Keratinocyte (primary cell): ENCODE data around the gene POLA1. TPM values are rescaled to one million over a fixed set of nuclear protein-coding genes. Genes with fewer than 3 reads are reported as not detected.

Experiments
- DNase-seq: peaks from one replicate; pipeline ENCODE4 v3.0.0-alpha.2; 2011; ENCODE audit warnings: low read depth, missing footprints, low spot score
- FAIRE-seq: peaks from 2 replicates; lab custom pipeline; 2011; peaks lifted over from hg19 to GRCh38; lab: Jason Lieb, UNC
- H2AFZ ChIP-seq: 2 replicates; pipeline ENCODE4 v1.6.0; 2012; ENCODE audit warnings: low read length, control low read depth, inconsistent platforms; ENCODE audit not compliant: control insufficient read depth
- H3K27ac ChIP-seq: 2 replicates; pipeline ENCODE4 v1.5.1; 2011; ENCODE audit warnings: low read length; ENCODE audit not compliant: control insufficient read depth, insufficient read depth
- H3K27me3 ChIP-seq: 3 replicates; pipeline ENCODE4 v1.6.0; 2011; ENCODE audit warnings: low read length; ENCODE audit not compliant: control insufficient read depth, insufficient read depth; ENCODE audit errors: extremely low read depth
- H3K36me3 ChIP-seq, 2 experiments: 2 replicates in 1 of 2; 3 replicates in 1 of 2; pipeline ENCODE4 v1.5.1; 2011; ENCODE audit warnings: low read length in 2 of 2, mild to moderate bottlenecking in 1 of 2; ENCODE audit not compliant: control insufficient read depth in 2 of 2, insufficient read depth in 2 of 2; ENCODE audit errors: extremely low read depth in 1 of 2
- H3K4me1 ChIP-seq: 3 replicates; pipeline ENCODE4 v1.5.1; 2011; ENCODE audit warnings: low read length; ENCODE audit not compliant: control insufficient read depth, insufficient read depth; ENCODE audit errors: extremely low read depth
- H3K4me2 ChIP-seq: 3 replicates; pipeline ENCODE4 v1.6.0; 2011; ENCODE audit warnings: low read depth, low read length; ENCODE audit not compliant: control insufficient read depth, insufficient read depth; ENCODE audit errors: extremely low read depth
- H3K4me3 ChIP-seq, 3 experiments: fragments of 200-600 bp in 1 of 3; sonication (generic) in 1 of 3; 2 replicates in 2 of 3; 3 replicates in 1 of 3; pipeline ENCODE4 v1.5.1; 2011 to 2016; ENCODE audit warnings: low read length in 3 of 3, mild to moderate bottlenecking in 3 of 3, control low read depth in 2 of 3, inconsistent platforms in 1 of 3, low read depth in 1 of 3, mixed read lengths in 1 of 3, mixed run types in 1 of 3, moderate library complexity in 1 of 3; ENCODE audit not compliant: control insufficient read depth in 2 of 3, insufficient read depth in 2 of 3; ENCODE audit errors: extremely low read depth in 1 of 3
- H3K79me2 ChIP-seq: 2 replicates; pipeline ENCODE4 v1.6.0; 2012; ENCODE audit warnings: low read length; ENCODE audit not compliant: control insufficient read depth, insufficient read depth
- H3K9ac ChIP-seq: 3 replicates; pipeline ENCODE4 v1.6.0; 2011; ENCODE audit warnings: low read length; ENCODE audit not compliant: control insufficient read depth, insufficient read depth; ENCODE audit errors: extremely low read depth
- H3K9me1 ChIP-seq: 3 replicates; pipeline ENCODE4 v1.6.0; 2011; ENCODE audit warnings: low read length; ENCODE audit not compliant: control insufficient read depth, insufficient read depth; ENCODE audit errors: extremely low read depth
- H3K9me3 ChIP-seq: 2 replicates; pipeline ENCODE4 v1.5.1; 2012; ENCODE audit warnings: low read depth, low read length; ENCODE audit not compliant: control insufficient read depth
- H4K20me1 ChIP-seq: 3 replicates; pipeline ENCODE4 v1.6.0; 2011; ENCODE audit warnings: low read length; ENCODE audit not compliant: control insufficient read depth, insufficient read depth; ENCODE audit errors: extremely low read depth
- CTCF ChIP-seq, 3 experiments: IDR thresholded peaks in 1 of 3; conservative IDR thresholded peaks in 1 of 3; optimal IDR thresholded peaks in 1 of 3; 2 replicates in 2 of 3; 3 replicates in 1 of 3; pipeline versions ENCODE3 to v1.5.1; 2011; ENCODE audit warnings: low read length in 3 of 3, mild to moderate bottlenecking in 3 of 3, moderate library complexity in 2 of 3, control low read depth in 1 of 3, inconsistent platforms in 1 of 3; ENCODE audit not compliant: insufficient read depth in 2 of 3; ENCODE audit errors: extremely low read depth in 1 of 3
- EZH2 ChIP-seq: IDR thresholded peaks from one replicate; pipeline ENCODE4 v1.6.1; 2012; ENCODE audit warnings: inconsistent platforms, mild to moderate bottlenecking, low read length, moderate library complexity
- dilution Hi-C: fragments of 300-500 bp; cut with MboI; formaldehyde crosslinking; loops from one replicate; pipeline ENCODE4 v1.7.0; 2020; ENCODE audit warnings: low sequenced_read_pairs; ENCODE audit not compliant: extremely low pct_ligation_motif_present
- polyA plus RNA-seq, 5 experiments: library from polyadenylated mRNA; depleted of rRNA in 3 of 5; stranded (reverse) in 3 of 5; stranded (forward) in 1 of 5; unstranded in 1 of 5; fragments of >200 nt; gene quantifications; 1 replicate in 1 of 5; 2 replicates in 3 of 5; 3 replicates in 1 of 5; pipeline versions ENCODE4 v1.2.1 to v1.2.3, GENCODE V29; 2011 to 2012; ENCODE audit warnings: missing spikeins in 2 of 5, low read depth in 1 of 5, low replicate concordance in 1 of 5

The POLA1 gene
- polyA plus RNA-seq, 1 donor (not counting 4 experiments of a cell fraction or from before 2014, with no cell fraction given) = 3.9 TPM

DNA sequence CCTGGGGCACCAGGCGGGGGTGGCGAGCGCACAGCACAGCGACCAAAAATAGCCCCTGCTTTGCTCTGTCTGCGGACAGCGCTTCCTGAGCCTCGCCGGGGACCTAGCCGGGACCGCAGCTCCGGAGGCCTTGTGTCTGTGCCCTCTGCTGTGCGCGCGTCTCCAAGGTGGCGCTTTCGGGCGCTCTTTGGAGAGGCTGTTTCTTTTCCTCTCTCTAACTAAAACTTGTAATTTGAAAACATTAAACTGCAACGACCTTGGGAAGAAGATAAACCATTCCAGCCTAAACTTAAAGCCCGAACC lies 318.7 kb downstream of the POLA1 start:
- H3K27me3 ChIP-seq = peaks cover 92% of the 10 kb centered on the region
- no peak overlapping the region for H2AFZ ChIP-seq
- FAIRE-seq = no peak
- H3K27ac ChIP-seq = no peak overlapping the region
- no peaks in the 10 kb centered on the region for H3K4me1 ChIP-seq
- H4K20me1 ChIP-seq = no peaks in the 10 kb centered on the region
- no peaks in the 10 kb centered on the region for H3K9me1 ChIP-seq
- H3K79me2 ChIP-seq = no peaks in the 10 kb centered on the region
- no peaks in the 10 kb centered on the region for H3K36me3 ChIP-seq
- TF ChIP-seq CTCF (optimal IDR thresholded peaks at IDR 0.05 in 1 of 3, IDR thresholded peaks at IDR 0.05 in 1 of 3, conservative IDR thresholded peaks at IDR 0.05 in 1 of 3; ENCODE audit: extremely low read depth in 1 of 3, insufficient read depth in 2 of 3, low read length in 3 of 3) (no peak), EZH2 (no peak)
- H3K4me3 ChIP-seq = no peak overlapping the region
- H3K9me3 ChIP-seq = no peaks in the 10 kb centered on the region
- dilution Hi-C loops = no loop called here
- H3K4me2 ChIP-seq = no peak overlapping the region
- H3K9ac ChIP-seq = no peak overlapping the region
- no peak for DNase-seq

- no peaks in the 10 kb centered on the region for H3K9me1 ChIP-seq
- H3K9ac ChIP-seq = no peak overlapping the region
- DNase-seq = no peak
- no peak overlapping the region for H3K27ac ChIP-seq
- no peak for FAIRE-seq
- peak; percentile 57 for TF ChIP-seq EZH2
- TF ChIP-seq CTCF (optimal IDR thresholded peaks at IDR 0.05 in 1 of 3, IDR thresholded peaks at IDR 0.05 in 1 of 3, conservative IDR thresholded peaks at IDR 0.05 in 1 of 3; ENCODE audit: extremely low read depth in 1 of 3, insufficient read depth in 2 of 3, low read length in 3 of 3) = no peak
- H3K27me3 ChIP-seq = peaks cover 92% of the 10 kb centered on the region
- no peaks in the 10 kb centered on the region for H3K79me2 ChIP-seq
- H3K4me2 ChIP-seq = peak overlapping the region; percentile 27
- H2AFZ ChIP-seq = peak overlapping the region; percentile 6
- dilution Hi-C loops = no loop called here
- no peaks in the 10 kb centered on the region for H3K9me3 ChIP-seq
- H4K20me1 ChIP-seq = no peaks in the 10 kb centered on the region
- H3K4me3 ChIP-seq = no peak overlapping the region
- H3K36me3 ChIP-seq = no peaks in the 10 kb centered on the region
- no peaks in the 10 kb centered on the region for H3K4me1 ChIP-seq
Observed at GRCh38 chrX:25012793-25013631, 319.3 kb downstream of the POLA1 start.
